HPDE6-E6E7 (cell line): ENCODE data around the gene SDF4.
"Not testable (repeated sequence)": the region's sequence is repeated elsewhere in the genome, so short reads cannot be mapped to it uniquely, and the experiment has no call there.

ENCODE experiments used
- DNase-seq: peaks from one replicate; pipeline ENCODE4 v3.0.0; 2011; ENCODE audit warnings: missing footprints; ENCODE audit errors: extremely low spot score

Gene SDF4

GRCh38 chr1:1198423-1199140, 33.2 kb downstream of the SDF4 start:
- no peak for DNase-seq

DNA sequence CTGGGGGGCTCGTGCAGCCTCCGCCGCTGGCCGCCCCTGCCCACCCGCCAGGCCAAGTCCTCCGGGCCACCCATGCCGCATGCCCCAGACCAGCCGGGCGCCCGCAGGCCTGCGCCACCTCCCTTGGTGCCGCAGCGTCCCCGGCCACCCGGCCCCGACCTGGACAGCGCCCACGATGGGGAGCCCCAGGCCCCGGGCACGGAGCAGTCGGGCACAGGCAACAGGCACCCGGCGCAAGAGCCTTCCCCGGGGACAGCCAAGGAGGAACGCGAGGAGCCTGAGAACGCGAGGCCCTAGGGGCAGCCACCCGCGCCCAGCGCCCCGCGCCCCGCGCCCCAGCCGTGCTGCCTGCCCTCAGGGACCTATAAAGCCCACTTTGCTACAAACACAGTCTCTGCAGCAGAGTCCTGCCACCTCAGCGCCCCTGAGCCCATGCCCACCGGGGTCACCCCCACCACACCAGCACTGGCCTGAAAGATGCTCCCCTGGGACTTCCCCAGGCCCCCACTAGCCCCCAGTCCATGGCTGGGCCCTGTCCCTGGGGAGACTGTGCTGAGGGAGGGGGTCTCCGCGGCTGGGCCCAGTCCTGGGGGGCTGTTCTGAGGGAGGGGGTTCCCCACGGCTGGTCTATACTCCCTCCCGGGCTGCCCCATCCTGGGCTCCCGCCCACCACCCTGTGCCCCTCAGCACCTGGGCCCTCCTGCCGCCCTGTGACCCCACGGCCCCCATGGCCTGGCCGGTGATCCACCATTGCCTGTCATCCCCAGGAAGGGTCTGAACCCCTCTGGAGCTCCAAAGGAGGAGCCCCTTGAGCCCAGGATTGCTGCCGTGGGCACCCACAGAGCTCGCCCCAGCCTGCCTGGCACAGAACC, 34.0 kb downstream of the SDF4 start:
- no peak for DNase-seq

DNA sequence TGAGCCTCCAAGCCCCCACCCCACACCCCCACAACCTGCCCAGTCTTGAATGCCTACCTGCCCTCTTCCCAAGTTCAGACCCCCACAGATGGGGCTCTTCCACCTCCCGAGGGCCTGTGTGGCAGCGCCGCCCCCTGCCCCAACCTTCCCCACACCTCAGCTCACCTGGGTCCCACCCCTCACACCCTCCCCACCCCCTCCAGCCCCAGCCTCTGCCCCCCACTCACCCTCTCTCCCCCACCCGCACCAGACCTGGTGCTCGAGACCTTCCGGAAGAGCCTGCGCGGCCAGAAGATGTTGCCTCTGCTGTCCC, 34.7 kb downstream of the SDF4 start:
- DNase-seq: no peak

- DNase-seq: no peak
These were observed 35.2 kb downstream of the SDF4 start for GRCh38 chr1:1196431-1197187.

DNA sequence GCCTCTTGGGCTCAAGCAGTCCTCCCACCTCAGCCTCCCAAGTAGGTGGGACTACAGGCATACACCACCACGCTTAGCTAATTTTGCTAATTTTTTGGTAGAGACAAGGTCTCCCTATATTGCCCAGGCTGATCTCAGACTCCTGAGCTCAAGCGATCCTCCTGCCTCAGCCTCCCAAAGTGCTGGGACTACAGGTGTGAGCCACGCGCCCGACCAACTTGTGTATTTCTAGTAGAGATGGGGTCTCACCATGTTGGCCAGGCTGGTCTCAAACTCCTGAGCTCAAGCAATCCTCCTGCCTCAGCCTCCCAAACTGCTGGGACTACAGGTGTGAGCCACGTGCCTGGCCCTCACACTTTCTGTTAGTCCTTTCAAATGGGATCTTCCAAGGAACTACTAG, 36.1 kb downstream of the SDF4 start:
- not testable (repeated sequence) for DNase-seq

DNA sequence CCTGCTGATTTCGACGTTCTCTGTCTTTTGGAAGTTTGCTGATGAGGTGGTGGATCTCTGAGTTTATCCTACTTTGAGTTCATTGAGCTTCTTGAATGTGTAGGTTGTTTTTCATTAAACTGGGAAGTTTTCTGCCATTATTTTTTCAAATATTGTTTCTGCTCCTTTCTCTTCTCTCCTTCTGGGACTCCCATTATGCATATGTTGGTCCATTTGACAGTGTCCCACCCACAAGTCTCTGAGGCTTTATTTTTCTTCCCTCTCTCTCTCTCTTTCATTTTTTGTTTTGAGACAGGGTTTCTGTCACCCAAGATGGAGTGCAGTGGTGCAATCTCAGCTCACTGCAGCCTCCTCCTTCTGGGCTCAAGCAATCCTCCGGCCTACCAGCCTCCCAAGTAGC, 37.1 kb downstream of the SDF4 start:
- DNase-seq: no peak

GRCh38 chr1:1191734-1192133, 40.1 kb downstream of the SDF4 start:
- no peak for DNase-seq

GRCh38 chr1:1189111-1189510, 42.7 kb downstream of the SDF4 start:
- DNase-seq: no peak

- DNase-seq: no peak
These were observed 43.9 kb downstream of the SDF4 start for GRCh38 chr1:1187938-1188337.

DNA sequence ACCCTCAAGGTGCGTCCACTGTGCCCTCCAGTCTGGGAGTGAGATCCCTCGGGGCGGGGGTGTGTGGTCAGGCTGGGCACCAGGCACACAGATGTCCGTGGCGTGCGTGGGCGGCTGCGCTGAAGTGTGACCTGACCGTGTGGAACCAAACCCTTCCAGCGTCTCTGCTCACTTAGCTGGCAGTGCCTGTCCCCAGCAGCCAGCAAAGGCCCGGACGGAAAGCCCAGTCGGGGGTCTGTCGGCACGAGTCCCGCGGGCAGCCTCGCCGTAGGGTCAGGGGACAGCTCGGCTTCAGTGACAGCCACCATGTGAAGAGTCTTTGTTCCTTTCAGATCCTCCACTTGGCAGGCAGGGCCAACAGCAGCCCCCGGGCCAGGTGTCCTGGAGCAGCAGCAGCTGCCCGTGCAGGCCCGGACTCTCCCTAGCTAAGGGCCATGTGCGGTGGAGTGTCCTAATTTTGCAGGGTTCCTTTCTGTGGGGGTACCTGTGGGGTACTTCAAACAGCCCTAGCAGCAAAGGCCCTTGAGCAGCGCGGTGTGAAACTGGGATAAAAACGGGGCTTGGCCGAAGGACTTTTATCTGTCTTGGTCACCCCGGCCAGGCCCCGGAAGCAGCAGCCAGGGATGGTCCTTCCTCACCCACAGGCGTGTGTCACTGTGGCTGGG, 46.6 kb downstream of the SDF4 start:
- DNase-seq: no peak

DNA sequence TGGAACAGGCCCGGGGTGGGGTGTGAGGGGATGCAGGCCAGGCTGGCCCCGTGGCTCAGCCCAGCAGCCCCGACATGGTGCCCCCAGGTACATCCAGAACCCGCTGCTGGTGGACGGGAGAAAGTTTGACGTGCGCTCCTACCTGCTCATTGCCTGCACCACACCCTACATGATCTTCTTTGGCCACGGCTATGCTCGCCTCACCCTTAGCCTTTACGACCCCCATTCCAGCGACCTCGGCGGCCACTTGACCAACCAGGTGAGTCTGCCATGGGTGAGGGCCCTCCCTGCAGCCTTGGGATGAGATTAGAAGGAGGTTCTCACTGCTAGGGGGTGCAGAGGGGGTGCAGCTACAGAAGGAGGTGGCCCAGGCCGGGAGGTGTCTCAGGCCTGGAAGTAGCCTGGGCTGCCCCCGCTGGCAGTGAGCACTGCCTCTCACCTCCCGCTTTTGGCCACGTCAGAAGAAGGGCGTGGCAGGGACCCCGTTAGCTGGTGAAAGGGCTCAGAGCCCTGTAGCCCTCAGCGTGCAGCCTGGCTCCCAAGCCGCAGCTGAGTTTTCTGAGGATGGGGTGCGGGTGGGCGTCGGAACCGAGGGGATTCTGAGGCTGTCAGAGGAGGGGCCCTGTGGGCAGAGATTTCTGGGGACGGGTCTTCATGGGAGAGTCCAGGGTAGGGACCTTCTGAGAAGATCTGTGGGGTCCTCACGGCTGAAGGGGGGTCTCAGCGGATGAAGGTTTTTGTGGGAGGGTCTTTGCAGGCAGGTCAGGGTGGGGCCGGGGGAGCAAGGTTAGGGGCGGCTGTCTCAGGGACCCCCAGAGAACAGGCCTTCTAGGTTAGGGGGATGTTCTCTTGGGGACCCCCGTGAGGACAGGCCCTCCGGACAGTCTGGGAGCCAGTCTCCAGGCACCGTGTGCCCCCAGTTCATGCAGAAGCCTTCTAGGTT, 47.7 kb downstream of the SDF4 start:
- no peak for DNase-seq

- no peak for DNase-seq
These were observed 48.5 kb downstream of the SDF4 start for GRCh38 chr1:1183221-1183747.

GRCh38 chr1:1182491-1183220, 49.1 kb downstream of the SDF4 start:
- DNase-seq: no peak

GRCh38 chr1:1181938-1182410, 49.8 kb downstream of the SDF4 start:
- no peak for DNase-seq

DNA sequence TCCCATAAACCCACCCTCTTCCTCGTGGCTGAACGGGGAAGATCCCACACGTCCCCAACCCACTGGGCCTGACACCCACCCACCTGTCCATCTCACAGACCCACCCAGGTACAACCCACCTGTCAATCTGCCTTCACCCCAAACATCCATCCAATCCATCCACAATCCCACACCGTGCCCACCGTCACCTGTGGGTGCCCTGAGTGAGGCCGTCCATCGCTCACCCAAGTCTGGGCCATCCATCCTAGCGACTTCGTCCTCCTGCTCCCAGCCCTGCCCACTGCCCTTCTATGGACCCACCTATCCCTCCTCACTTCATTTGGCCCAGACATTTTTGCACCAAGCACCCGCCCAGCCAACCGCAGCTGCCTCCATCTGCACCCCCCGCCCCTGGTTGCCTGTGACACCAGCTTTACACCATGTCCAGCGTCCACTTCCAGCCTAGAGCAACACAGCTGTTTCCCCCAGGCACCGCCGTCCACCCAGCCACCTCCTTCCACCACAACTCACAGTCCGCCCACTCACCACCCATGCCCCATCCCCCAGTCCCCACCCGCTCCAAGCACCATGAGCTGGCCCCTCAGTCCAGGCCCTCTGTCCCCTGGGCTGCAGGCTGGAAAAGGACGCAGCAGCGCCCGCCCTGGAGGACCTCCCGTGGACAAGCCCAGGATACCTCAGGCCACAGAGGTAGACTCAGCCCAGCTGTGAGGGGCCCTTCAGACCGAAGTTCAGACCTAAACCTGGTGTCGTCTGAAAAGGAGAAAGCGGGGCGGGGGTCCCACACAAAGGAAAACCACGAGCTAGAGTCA, 50.5 kb downstream of the SDF4 start:
- DNase-seq: no peak

- no peak for DNase-seq
These were observed 51.6 kb downstream of the SDF4 start for GRCh38 chr1:1179983-1180861.

- no peak for DNase-seq
These were observed 52.3 kb downstream of the SDF4 start for GRCh38 chr1:1179346-1179982.
